IPS DF 4.7 (cell line): ENCODE results near the gene ROBO4.

Experiments used
- DNase-seq: peaks from one replicate; pipeline ENCODE4 v3.0.0-alpha.2; 2013; ENCODE audit warnings: low spot score; ENCODE audit errors: extremely low read depth

Gene ROBO4

DNA sequence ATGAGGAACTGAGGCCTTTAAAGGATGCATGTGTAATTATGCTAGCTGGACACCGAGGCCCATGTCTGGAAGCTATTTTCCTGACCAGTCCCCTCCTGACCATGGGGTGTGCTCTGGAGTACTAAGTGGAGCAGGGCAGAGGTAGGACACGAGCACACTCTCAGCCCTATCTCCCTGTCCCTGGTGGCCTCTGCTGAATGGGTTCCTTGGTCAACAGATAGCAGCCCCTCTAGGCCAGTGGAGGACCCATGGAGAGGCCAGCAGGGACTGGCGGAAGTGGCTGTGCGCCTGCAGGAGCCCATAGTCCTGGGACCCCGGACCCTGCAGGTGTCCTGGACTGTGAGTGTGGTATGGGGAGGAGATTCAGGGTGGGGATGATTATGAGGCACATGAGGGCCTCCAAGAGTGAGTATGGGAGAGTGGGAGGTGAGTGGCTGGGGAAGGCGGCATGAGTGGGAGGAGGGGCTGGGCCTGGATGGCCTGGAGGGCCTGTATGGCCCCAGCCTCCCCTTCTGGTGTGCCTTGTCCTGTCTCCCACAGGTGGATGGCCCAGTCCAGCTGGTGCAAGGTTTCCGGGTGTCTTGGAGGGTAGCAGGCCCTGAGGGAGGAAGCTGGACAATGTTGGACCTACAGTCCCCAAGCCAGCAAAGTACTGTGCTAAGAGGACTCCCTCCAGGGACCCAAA lies 23.0 kb downstream of the ROBO4 start:
- no peak for DNase-seq

GRCh38 chr11:124873951-124874350 lies 23.7 kb downstream of the ROBO4 start:
- no peak for DNase-seq

GRCh38 chr11:124872741-124873140 lies 24.9 kb downstream of the ROBO4 start:
- no peak for DNase-seq

GRCh38 chr11:124872280-124872679 lies 25.4 kb downstream of the ROBO4 start:
- DNase-seq = no peak

DNA sequence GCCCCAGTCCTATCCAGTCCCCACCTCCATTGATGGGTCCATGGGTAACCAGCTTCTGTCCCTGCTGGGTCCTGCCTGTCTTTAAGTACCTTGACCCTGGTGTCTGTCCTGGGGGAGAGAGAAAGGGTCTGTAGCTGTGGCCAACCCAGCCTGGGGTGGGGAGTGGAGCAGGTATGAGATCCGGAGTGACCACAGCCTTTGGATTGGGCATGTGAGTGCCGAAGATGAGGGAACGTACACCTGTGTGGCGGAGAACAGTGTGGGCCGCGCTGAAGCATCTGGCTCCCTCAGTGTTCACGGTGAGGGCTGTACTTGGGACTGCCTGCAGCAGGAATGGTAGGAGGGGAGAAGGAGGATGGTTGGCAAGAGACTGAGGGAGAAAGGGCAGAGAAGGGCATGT lies 27.2 kb downstream of the ROBO4 start:
- DNase-seq = no peak

GRCh38 chr11:124869856-124870387 lies 27.7 kb downstream of the ROBO4 start:
- DNase-seq = no peak

GRCh38 chr11:124869331-124869730 lies 28.3 kb downstream of the ROBO4 start:
- no peak for DNase-seq

GRCh38 chr11:124868331-124869274 lies 29.1 kb downstream of the ROBO4 start:
- DNase-seq = no peak

DNA sequence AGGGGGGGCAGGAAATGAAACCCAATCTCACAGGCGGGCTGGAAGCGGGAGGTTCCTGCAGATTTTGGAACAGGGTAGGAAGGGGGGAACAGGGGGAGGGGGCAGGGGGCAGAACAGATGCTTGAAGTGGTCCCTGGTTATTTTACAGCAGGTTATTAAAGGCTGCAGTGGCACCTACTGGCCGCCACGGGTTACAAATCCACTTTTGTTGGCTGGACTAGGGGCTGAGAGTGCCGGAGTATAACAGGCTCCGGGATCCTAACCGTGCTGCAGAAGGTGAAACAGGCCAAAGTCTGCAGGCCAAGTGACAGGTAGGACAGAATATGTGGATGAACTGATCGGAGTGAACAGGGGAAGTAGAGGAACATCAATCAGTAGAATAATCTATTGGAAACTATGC lies 30.0 kb downstream of the ROBO4 start:
- DNase-seq = no peak

DNA sequence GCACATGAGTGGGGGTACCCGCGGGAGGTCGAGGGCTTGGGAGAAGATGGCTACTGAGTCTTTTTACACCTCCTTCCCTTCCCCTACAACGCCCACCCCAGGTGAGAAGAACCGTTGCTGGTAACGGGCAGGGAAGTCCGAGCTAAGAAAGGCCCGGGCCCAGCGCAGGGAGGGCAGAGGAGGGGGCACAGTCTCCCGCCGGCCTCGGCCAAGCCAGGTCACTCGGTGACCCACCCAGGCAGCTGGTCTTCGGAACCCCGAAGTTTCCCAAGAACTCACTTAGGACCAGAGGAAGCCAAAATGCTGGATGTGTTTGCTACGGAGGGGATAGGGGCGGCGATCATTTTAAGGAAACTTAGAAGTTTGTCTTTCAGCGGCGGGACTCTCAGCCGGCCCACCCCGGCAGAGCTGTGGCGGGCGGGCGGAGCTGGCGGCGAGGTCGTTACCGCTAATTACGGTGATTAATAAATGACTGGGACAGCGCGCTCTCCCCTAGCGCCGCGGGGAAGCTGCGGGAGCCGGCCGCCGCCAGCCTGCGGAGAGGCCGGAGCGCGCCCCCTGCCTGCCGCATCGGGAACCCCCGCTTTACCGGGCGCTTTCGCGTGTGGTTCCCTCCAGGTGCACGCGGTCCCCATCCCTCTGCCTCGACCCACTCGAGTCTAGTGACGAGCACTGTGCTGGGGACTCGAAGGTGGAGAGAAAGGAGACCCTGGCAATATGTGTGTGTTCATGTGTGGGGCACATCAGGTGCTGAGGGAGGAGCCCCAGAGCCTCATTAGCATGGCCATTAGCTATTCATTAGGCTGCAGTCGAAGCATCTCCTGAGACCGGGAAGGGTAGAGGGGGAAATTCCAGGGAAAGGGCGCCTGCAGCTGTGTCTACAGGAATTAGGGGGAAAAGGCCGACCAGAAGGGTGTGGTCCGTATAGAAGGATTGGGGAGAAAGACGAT lies 31.5 kb downstream of the ROBO4 start:
- no peak for DNase-seq

- DNase-seq = no peak
These were observed 32.3 kb downstream of the ROBO4 start, which contains the start of gene ROBO3 for GRCh38 chr11:124865181-124865901. TSS of gene ROBO3 (plus strand) at chr11:124865432. CDS start at chr11:124865578, 146 bp downstream.

DNA sequence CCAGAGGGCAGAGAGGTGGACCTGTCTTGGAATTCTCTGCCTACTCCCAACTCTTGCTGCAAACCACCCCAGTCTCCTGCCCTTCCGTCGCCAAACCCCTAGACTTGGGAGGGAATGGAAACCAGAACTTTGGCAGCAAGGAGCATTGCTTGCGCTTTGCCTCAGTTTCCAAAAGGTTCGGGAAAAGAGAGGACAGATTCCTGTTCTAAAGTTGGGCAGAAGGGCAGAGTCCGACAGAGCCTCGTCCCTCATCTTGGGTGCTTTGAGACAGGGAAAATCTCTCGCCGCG lies 32.8 kb downstream of the ROBO4 start:
- DNase-seq = no peak

GRCh38 chr11:124864176-124864891 lies 33.3 kb downstream of the ROBO4 start:
- DNase-seq = no peak

- DNase-seq = no peak
These were observed 33.9 kb downstream of the ROBO4 start for GRCh38 chr11:124863826-124864165.

- DNase-seq = no peak
These were observed 34.4 kb downstream of the ROBO4 start for GRCh38 chr11:124863137-124863825.

GRCh38 chr11:124861670-124862069 lies 36.0 kb downstream of the ROBO4 start:
- no peak for DNase-seq

DNA sequence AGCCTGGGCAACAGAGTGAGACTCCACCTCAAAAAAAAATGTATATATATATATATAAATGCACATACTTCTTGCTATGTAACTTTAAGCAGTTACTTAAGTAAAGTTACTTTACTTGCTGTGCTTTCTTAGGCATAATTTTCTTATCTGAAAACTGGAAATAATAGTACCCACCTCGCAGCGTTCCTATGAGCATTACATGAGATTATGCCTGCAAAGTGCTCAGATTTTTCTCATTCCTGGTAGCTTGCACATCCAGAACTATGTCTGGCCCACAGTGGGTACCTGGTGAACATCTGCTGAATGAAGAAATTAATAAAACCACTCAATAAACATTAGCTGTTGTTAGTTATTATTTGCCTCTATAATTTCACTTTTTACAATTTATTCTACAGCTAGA lies 38.5 kb downstream of the ROBO4 start:
- no peak for DNase-seq

DNA sequence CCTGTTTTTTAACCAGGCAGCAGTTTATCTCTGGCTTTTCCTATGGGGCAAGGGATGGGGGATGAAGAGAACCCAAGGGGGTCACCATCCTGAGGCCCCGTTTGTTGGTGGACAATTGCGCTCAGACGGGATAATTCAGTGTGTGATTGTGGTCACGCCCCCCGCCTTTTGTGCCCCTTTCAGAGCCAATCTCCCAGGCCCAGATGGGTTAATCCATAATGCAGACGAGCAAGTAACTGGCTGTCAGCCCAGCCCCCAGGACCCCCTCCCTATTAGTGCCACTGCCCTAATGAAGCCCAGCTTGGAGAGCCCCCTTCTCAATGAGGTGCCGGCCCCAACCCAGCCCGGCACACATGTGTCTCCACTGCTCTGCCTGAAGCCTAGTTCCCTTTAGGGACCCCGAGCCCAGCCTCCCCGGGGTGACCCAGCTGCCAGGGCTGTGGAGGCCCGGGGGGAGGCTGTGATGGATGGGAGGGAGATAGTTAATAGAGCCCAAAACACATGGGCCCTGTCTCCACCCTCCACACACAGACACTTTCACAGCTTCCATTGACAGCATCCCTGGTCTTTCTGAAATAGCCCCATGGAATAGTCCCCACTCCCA lies 51.5 kb downstream of the ROBO4 start:
- DNase-seq = no peak

DNA sequence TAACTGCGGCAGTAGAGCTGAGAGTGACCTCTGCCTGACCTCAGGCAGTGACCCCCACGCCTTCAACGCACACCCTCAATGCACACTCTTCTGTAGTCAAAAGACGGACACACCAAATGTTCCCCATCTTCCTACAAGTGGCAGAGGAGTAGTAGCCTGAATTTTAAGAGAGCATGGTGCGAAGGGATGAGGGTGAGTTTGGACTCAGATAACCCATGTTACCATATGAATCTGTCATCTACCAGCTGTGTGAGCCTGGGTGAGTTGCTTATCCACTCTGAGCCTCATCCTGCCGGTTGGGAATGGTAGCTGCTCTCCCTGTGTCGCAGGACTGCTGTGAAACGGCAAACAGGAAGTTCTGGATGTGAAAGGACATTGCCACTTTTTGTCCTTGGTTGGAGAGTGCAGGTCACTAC lies 53.0 kb downstream of the ROBO4 start:
- no peak for DNase-seq
